Fibroblast of skin of right quadriceps (primary cell): Measurements from ENCODE around the gene LRRC74A.

Source experiments
- DNase-seq: peaks from one replicate; pipeline ENCODE4 v3.0.0-alpha.2; 2013

LRRC74A gene

DNA sequence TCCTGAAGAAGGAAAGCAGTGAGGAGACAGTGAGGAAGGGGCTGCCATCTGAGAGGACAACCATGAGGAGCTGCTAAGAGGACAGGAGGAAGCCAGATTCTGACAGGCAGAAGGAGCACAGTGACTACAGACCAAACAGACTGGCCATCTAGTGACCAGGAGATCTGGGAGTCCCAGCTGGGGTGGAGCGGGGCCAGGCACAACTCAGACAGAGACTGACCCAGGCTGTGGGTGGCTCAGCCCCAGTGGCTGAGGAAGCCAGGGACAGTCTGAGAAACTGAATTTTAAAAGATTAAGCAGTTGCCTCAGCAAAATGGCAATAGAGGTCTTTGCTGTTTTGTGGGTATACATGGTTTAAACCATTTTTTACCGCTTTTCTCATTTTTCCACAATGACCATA is 28.9 kb downstream of the LRRC74A start:
- DNase-seq, result no peak

DNA sequence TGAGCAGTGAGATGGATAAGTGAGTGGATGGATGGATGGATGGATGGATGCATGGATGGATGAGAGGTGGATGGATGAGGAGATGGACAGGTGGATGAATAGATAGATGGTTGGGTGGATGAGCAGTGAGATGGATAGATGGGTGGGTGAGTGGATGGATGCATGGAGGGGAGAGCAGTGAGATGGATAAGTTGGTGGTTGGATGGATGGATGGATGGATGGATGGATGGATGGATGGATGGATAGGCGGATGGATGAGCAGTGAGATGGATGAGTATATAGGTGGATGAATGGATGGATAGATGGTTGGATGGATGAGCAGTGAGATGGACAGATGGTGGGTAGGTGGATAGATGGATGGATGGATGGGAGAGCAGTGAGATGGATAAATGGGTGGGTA is 30.6 kb downstream of the LRRC74A start:
- no peak for DNase-seq

DNA sequence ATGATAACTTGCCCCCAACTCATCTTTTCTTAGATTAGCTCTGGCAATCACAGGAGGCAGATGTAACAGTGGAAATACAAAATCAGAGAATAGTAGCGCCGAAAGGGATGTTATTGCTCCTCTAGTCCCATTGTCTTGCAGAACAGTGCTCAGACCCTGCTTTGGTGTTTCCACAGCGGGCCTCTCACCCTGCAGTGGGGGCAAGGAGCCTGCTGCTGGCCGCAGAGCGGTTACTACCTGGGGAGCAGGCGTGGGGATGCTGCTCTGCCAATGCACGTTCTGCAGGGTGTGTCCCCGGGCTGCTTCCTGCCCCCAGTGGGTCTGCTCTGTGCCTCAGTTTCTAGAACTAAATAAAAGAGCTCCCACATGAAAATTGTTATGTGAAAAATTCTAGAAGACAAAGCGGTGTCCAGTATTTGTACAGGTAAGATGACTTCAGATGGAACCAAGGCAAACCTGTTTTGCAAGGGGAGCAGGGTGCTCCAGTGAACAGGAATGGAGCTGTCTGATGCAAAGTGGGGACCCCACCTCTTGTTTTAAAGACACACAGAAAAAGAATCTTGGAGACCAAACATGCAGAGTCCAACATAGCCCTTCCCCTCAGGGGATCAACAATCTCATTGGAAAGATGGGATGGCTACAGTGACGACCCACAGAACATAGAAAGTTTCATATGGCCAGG is 35.5 kb downstream of the LRRC74A start:
- no peak for DNase-seq

DNA sequence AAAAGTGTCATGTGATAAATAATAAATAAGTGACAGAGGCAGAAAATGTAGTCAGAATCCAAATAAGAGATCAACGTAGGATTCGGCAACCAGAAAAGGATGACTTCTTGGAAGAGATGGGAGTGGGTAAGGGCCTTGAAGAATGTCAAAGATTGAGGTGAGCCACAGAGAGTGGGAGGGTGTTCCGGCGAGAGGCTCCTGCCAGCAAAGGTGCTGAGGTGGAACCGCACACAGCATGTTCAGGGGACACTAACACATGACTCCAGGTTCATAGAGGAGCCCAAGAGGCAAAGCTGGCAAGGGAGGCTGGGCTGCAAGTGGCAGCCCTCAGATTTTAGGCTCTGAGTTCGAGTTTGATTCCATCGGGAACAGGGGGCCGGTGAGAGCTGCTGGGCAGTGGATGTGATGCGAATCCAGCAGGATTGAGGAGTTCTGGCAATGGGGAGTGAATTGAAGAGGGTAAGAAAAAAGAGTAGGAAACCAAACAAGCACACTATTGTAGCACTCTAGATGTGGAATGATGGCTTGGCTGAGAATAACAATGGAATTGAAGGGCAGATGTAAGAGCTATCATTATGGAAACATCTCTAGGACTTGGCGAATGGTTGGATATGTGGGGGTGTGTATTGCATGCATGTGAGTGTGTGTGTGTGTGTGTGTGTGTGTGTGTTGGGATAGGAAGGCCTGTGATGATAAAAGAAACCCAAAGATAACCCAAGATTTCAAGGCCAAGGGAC is 36.5 kb downstream of the LRRC74A start:
- DNase-seq, result no peak

DNA sequence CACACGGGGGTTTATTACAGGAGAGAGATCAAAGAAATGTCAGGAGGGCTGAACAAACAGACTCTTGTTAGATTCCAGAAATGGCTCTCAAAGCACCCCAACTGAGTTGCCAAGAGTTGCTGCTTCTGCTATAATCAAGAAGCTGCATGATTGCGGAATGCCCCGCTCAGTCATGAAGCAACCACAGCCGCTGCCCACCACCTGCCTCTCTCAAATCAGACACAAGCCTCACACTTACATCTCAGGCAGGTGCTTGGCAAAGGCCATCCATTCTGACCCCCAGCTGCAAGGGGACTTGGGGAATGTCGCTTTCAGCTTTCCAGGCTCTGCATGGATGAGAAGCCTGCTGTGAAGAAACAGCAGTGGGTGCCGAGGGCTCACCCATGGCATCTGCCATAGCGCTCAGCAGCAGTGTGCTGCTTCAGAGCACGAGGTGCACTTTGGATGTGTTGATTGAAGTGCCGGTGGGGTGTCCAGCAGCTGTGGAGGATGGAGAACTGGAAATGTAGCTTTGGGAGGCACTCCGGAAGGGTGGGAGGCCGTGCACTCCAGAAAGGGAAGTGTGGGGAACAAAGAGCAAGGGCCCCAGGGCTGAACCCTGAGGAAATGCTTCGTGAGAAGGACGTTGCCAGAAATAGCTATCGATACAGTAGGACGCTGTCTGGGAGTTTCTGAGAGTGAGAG is 37.7 kb downstream of the LRRC74A start:
- no peak for DNase-seq

DNA sequence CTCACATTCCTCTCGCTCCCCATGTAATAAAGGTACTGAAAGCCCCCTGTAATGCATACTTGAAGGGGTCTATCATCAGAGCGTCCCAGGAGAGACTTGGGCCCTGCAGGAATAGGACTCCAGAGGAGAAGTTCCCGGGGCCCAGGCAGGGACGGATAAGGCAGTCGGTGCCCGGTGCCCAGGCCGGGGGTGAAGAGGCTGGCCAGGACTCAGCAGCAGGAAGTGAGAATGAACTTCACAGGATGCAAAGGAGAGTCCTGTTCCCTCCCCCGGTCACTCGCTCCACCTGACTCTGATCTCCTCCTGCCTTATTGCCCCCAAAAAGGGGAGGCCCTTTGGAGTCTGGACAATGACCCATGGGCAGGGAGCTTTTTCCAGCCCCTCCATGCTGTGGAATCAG is 40.2 kb downstream of the LRRC74A start:
- no peak for DNase-seq

DNA sequence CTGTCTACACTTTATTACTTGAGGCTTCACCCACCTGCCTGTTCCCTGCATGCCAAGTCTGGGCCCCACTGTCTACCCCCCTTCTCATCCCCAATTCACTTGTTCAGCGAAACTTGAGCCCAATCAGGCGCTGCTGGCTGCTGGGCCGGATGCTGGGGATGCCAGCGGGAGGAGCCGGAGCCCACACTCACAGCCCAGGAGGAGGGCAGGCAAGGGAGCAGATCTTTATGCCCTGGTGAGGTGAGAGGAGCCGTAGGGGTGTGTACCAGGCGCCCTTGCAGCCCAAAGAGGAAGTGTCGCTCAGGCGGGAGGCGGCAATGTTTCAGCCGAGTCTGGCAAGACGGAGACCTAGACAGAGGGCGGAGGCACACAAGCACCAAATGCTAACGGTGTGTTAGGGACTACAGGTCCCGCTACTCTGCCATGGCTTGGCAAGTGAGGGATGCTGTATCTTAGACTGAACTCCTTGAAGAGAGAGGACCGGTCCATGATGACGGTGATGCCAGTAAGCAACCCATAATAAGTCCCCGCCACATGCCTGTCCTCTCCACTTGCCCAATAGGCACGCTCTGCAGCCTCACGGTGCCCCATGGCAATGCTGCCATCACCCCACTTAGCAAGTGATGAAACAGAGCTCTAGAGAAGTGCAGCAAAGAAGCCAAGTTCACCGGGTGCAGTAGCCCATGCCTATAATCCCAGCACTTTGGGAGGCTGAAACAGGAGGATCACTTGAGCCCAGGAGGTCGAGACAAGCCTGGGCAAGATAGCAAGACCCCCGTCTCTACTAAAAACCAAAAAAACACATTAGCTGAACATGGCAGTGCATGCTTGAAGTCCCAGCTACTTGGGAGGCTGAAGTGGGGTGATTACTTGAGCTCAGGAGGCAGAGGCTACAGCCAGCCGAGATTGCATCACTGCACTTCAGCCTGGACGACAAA is 41.6 kb downstream of the LRRC74A start:
- no peak for DNase-seq

DNA sequence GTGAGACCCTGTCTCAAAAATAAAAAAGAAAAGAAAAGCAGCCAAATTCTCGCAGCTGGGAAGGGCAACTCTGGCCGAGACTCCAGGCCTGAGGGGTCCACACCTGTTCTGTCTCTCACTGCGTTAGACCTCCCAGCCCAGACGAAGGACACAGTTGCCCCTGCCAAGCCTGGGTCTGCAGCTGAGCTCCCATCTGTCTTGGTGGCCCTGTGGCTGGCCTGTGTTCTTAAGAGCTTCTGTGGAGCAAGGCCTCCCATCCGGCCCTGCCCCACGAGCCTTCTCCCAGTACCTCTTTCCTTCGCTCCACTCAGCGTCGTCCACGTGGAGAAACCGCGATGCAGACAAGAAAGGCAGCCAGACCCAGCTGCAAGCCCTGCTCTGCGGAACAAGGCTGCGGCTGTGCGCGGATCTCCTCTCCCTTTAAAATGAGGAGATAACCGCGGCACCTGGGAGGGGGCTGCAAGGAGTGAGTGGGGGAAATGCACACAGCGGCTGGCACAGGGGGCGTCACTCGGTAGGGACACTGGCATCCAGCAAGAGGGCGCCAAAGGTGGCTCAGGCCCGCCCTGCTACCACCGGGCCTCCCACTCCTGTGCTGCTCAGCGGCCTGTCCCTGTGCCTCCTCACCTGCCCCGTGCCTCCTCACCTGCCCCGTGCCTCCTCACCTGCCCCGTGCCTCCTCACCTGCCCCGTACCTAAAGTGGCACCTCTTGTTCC is 42.4 kb downstream of the LRRC74A start:
- DNase-seq, result no peak

DNA sequence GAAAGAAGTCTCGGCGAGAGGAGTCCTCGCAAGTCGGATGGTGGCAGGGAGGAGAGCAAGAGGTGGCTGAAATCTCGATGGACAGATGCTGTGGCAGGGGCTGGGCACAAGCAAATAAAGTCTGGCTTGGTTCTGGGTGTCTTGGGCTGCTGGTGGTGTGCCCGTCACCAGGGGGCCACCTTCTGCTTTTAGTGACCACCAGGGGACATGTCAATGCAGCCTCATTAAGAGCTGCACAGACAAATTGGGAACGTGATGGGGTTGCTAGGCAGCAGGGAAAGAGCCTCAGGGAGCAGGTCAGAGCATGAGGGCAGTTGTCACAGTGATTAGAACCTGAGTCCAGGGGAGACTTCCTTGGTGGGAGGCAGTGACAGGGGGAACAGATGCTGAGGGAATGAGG is 44.0 kb downstream of the LRRC74A start:
- no peak for DNase-seq

DNA sequence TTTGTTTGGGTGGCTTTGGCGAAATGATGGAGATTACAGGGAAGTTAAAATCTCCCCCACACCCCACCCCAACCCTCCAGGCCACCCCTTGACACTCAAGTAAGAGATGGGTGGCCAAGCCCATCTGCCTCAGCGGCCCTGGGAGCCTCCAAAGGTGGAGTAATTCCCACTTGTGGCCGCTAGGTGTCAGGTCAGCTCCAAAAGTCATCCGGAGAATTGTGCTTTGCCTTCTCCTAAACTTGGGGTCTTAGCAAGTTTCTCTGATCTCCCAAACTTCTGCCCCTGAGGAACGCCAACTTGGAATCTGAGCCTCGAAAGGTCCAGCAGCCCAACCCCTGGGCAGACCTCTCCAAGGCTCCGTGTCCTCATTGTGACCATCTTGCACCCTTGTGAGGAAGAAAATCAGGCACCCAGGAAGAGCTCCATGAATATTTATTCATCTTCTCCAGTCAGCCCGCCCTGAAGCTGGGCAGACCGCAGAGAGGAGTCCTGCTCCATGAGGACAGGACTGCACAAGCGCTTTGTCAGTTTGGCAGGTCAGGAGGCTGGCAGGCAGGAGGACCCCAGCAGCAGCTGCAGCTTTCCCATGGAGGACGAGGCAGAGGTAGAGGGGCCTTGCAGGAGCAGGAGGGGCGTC is 46.7 kb downstream of the LRRC74A start:
- peak; percentile 33 for DNase-seq

DNA sequence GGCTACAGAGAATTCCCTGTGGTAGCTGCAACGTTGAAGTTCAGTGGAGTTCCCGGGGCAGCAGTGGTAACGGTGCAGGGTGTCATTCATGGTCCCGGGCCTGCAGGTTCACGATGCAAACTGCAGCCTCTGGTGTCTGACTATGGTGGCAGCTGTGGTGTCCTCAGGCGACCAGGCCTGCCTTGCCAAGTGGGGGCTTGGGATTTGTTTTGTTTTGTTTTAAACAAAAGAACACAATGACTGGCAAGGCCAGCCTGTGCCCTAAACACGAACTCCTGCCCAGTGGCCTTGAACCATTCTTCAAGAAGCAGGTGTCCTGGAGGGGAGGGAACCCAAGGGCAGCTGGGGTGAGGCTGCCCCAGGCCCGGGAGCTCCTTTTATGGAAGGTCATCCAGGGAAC is 48.5 kb downstream of the LRRC74A start:
- no peak for DNase-seq

DNA sequence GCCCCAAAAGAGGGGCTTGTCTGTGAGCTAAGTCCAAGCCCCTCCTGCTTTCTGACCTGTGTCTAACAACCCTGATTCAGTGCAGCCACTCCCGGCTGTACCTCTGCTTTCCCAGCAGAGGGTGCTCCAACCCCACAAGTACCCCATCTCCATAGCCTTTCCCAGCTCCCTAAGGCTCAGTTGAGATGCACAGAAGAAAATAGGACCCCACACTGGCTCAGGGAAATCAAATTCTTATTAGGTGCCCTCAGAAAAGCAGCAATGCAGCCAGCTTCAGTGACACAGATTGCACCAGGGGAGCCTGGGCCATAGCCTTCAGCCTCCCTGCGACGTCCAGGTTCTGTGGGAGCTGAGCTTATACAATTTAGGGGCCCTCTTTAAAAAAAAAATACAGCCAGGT is 49.9 kb downstream of the LRRC74A start:
- DNase-seq, result peak; percentile 59

DNA sequence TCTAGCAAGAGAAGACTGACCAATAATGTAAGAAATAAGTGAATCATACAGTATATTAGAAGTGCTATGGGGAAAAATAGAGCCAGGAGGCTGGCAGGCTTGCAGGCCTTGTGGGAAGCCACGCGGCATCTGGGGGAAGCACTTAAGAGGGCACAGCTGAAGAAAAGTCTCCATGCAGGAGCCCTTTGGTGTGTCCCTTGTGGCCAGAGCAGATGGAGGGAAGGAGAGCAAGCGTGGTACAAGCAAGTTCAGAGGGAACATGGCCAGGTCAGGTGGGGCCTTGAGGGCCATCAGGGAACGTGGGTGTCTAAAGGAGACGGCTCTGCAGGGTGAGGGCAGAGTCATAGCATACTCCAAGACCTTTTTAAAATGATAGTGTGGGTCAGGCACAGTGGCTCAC is 51.7 kb downstream of the LRRC74A start:
- DNase-seq, result no peak

DNA sequence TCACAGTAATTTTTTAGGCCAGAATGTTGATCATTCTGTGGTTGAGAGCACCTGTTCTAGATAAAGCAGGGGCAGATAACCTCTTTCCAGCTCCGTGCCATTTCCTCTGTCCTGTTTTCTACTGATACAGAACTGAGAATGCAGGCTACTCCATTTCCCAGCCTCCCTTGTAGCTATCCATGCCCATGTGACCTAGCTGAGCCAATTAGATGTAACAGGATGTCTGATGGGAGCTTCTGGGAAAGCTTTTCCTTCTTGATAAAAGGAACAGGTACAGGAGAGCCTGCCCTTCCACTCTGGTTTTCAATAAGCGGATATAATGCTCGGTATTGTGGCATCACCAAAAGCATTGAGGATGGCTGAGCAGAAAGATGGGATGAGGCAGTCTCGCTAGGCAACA is 54.2 kb downstream of the LRRC74A start:
- no peak for DNase-seq

DNA sequence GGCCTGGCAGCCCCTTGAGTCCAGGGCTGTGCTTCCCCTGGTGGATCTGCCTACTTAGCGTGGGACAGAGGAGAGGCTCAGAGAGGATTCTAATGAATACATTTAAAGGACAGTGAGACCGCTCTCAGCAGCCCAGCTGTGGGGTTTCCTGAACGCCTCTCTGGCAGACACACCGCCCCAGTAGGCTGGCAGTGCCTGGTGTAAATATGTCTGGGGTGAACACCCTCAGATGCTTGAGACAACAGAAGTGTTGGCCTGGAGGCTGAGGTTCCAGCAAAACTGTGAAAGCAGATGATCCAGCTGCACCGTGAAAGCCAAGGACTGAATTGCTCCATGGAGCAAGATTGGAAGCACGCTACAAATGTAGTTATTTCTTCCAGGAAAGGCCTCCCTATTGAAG is 55.1 kb downstream of the LRRC74A start:
- DNase-seq, result no peak

DNA sequence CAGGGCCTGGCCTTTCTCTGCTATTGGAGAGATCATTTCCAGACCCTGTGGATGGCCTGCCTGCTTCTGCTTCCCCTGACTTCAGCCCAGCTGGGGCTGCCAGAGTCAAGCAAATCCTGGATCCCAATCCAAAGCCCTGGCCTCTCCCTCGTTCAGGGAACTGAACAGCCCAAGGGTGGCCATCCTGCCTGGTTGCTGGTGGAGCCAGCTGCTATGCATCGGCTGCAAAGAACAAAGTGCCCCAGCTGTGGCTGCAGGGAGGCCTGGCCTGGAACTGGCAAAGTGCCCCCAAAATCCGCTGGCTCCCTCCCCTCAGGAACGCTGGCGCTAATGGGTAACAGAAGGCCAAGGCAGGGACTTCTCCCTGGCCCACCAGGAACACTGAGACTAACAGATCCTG is 56.4 kb downstream of the LRRC74A start:
- no peak for DNase-seq

DNA sequence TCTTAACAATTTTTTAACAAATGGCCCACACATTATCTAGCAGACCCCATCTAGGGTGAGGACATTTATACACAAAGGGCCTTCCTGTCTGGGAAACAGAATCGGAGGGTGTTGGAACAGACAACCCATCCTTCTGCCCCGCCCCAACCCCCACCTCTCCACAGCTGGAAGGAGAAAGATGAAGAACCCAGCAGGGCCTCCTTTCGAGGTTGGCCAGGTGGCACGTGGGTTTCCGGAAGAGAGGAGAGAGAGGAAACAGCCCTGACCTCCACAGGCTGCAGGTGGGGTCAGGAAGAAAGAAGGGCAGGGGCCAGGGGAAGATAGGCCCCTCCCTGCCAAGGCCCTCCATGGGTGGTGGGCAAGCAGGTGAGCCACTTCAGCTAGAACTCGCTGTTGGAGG is 57.2 kb downstream of the LRRC74A start:
- DNase-seq, result no peak

DNA sequence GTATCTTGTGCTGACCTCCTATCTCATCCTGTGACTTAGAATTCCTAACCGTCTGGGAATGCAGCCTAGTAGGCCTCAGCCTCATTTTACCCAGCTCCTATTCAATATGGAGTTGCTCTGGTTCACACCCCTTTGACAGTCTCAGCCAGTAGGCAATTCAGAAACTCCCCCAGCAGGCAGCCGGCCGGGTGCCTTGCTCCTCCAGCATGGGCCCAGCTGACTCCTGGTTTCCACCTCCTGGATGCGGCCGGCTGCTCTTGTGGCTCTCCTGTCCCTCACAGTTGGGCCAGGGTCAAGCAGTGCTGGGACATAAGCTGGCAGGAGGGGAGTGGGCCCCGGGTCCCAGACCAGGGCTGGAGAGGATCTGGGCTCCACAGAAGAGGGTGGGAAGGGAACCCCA is 58.2 kb downstream of the LRRC74A start:
- DNase-seq, result no peak

DNA sequence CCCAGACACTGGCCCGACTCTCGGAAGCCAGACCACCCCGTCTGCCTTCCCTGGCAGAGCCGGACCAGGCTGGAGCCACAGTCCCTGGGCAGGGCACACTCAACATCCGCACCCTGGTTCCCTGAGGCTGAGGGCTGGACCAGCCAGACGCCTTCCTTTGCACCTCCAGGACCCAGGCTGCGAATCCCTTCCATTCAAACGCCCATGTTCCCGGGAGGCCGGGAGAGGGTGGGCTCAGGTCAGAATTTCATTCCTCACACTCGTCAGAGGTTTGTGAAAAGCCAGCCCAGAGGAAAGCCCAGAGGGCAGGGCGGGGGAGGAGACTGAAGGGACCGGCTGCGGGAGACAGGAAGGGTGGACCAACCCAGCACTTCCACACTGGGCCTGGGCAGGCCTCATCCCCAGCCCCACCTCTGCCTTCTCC is 58.7 kb downstream of the LRRC74A start:
- DNase-seq, result no peak

DNA sequence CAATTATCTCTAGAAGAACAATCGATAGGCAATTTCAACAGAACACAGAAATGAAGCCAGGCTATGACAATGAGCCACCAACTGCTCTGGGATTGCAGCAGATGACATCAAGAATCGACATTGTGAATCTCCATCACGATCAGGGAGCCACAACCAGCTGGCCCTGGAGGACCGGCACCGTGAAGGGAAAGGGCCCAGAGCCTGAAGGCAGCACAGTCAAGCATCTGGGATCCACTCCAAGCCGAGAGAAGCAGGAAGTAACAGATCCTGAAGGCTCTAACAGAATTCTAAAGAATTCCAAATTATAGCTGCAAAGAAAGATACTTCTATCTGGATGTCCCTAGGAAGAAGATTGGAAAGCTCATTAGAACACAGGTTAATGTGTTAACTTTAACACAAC is 61.0 kb downstream of the LRRC74A start:
- no peak for DNase-seq

DNA sequence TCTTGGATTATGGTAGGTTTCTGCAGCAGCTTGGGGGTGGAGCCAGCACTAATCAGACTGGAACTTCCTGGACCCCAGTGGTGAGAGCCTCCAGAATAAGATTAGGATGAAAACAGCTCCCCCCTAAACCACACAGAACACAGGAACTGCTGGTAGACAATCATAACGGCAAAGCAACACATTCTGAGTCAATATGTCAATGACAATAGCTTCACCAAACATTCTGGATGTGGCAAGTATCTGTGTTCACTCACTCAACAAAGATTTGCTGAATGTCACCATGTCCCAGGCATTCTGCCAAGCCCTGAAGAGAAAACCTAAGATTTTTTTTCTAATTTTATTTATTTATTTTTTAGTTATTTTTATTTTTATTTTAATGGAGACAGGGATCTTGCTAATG is 65.2 kb downstream of the LRRC74A start:
- no peak for DNase-seq

DNA sequence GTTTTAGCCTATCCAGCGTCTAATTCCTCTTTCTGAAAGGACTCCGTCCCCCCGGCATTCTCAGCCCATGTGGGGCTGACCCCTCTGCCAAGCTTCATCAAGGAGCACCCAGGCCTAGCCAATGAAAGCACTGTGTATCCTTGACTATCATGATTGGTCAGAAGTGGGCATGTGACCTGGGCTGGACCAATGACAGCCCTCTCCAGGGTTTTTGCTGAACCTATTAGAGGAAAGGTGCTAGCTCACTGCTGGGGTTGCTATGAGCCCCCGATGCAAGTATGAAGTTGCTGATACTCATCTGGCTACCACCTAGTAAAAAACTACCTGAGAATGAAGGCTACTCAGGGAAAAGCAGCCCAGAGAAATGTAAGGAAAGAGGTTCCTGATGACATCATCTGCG is 68.1 kb downstream of the LRRC74A start:
- DNase-seq, result no peak
